Osteocyte (in vitro differentiated cells): ENCODE measurements around the gene HSD3B2. TPM values are rescaled to one million over a fixed set of nuclear protein-coding genes. Genes with fewer than 3 reads are reported as not detected.

Experiments
- DNase-seq: peaks from one replicate; pipeline ENCODE4 v3.0.0; 2021; ENCODE audit warnings: mixed read lengths; ENCODE audit not compliant: unreplicated experiment; ENCODE audit errors: extremely low spot score
- H3K27ac Mint-ChIP-seq: one replicate; pipeline ENCODE4 v1.8.0; 2021; ENCODE audit warnings: mild to moderate bottlenecking, mixed read lengths; ENCODE audit not compliant: unreplicated experiment
- H3K27me3 Mint-ChIP-seq: one replicate; pipeline ENCODE4 v1.8.0; 2021; ENCODE audit warnings: mixed read lengths; ENCODE audit not compliant: unreplicated experiment
- H3K36me3 Mint-ChIP-seq: one replicate; pipeline ENCODE4 v1.8.0; 2021; ENCODE audit warnings: mixed read lengths; ENCODE audit not compliant: unreplicated experiment
- H3K4me1 Mint-ChIP-seq: one replicate; pipeline ENCODE4 v1.8.0; 2021; ENCODE audit warnings: mixed read lengths; ENCODE audit not compliant: unreplicated experiment
- H3K4me3 Mint-ChIP-seq: one replicate; pipeline ENCODE4 v1.8.0; 2021; ENCODE audit warnings: mild to moderate bottlenecking, moderate library complexity, mixed read lengths; ENCODE audit not compliant: unreplicated experiment
- H3K9me3 Mint-ChIP-seq: one replicate; pipeline ENCODE4 v1.8.0; 2021; ENCODE audit warnings: mixed read lengths; ENCODE audit not compliant: unreplicated experiment
- total RNA-seq: library from RNA; stranded (reverse); gene quantifications from 2 replicates; pipeline ENCODE4 v1.2.1, GENCODE V29; 2021
- TF ChIP-seq, protein P1 (sequence below): fragments of 200-600 bp; sonication (generic); IDR thresholded peaks from 2 replicates; pipeline ENCODE4 v1.5.0; 2021; ENCODE audit warnings: antibody characterized with exemption, mild to moderate bottlenecking, moderate library complexity

Gene HSD3B2
- total RNA-seq, 1 donor from 2014 or later = not detected

DNA sequence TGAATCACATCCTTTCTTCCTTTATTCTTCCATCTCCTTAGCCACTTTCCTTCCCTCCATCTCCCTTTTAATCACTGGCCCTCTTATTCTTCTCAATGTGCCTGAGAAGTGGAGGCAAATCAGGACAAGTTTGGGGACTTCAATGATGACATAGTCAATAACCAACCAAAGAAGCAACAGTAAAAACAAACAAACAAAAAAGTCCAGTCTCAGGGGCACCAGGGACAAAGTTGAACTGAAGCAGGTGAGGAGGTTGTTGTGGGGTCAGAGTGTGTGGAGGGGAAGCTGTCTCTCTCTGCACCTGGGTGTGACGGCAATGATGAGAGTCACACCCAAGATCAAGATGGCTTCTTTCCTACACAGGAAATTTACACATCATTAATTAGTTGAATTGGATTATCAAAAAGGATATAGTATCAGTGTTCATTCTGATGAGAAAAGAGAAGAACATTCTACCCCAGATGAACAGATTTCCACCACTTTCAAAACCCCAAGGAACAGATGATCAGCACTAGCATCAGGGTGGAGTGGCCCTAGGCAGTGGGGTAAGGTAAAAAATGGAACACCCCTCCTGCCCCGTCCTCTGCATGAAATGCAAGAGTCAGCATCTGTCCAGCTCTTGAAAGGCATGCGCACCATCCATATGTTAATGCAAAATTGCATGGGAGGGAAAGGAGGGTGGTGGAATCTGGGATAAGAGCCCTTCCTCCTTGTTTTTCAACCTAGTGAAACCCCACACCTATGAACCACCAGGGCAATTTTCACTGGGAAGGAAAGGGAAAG is 32.6 kb downstream of the HSD3B2 start:
- TF ChIP-seq, protein P1, sequence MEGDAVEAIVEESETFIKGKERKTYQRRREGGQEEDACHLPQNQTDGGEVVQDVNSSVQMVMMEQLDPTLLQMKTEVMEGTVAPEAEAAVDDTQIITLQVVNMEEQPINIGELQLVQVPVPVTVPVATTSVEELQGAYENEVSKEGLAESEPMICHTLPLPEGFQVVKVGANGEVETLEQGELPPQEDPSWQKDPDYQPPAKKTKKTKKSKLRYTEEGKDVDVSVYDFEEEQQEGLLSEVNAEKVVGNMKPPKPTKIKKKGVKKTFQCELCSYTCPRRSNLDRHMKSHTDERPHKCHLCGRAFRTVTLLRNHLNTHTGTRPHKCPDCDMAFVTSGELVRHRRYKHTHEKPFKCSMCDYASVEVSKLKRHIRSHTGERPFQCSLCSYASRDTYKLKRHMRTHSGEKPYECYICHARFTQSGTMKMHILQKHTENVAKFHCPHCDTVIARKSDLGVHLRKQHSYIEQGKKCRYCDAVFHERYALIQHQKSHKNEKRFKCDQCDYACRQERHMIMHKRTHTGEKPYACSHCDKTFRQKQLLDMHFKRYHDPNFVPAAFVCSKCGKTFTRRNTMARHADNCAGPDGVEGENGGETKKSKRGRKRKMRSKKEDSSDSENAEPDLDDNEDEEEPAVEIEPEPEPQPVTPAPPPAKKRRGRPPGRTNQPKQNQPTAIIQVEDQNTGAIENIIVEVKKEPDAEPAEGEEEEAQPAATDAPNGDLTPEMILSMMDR = no peak
- peaks cover 8% of the 10 kb centered on the region for H3K27me3 Mint-ChIP-seq
- no peak for DNase-seq
- H3K27ac Mint-ChIP-seq = no peak overlapping the region
- H3K36me3 Mint-ChIP-seq = no peaks in the 10 kb centered on the region
- H3K9me3 Mint-ChIP-seq = no peaks in the 10 kb centered on the region
- no peaks in the 10 kb centered on the region for H3K4me1 Mint-ChIP-seq
- H3K4me3 Mint-ChIP-seq = no peak overlapping the region

DNA sequence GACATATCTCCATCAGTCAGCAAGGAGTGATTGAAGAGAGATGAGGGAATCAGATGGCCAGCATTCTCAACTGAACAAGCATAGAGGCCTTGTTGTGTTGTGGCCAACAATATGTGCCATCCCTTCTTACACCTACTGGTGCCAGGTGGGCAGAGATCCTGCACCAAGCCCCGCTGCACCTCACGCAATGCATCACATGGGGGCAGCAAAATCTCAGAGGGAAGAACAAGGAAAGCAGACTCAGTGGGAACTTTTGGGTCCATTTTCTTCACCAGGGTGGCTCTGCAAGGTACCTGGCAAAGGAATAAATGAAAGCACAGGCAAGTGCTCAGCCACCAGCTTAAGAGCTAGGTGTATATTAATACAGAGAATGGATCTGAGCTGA is 33.2 kb downstream of the HSD3B2 start:
- peaks cover 5% of the 10 kb centered on the region for H3K27me3 Mint-ChIP-seq
- no peaks in the 10 kb centered on the region for H3K36me3 Mint-ChIP-seq
- no peak for DNase-seq
- H3K4me1 Mint-ChIP-seq = peaks cover 3% of the 10 kb centered on the region
- TF ChIP-seq, protein P1 = no peak
- H3K27ac Mint-ChIP-seq = no peak overlapping the region
- no peaks in the 10 kb centered on the region for H3K9me3 Mint-ChIP-seq
- H3K4me3 Mint-ChIP-seq = no peak overlapping the region

DNA sequence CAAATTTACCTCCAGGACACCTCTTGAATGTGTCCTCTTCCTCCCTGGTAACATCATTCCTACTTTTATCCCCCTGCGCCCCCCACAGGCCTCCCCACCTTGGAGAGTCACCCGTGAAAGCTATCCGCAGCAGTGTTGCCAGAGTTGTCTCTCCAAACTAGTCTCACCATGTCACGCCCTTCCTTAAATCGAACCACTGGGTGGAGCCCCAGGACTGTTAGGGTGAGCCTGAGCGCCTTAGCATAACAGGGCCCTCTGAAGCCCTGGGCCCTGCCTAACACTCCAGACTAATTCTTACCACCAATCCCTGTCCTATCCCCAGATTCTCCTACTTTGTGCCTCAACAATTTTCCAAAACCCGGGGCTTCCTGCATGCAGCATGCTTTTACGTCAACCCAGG is 35.0 kb downstream of the HSD3B2 start:
- Mint-ChIP-seq H3K27ac (no peak overlapping the region), H3K4me3 (no peak overlapping the region), H3K27me3 (peaks cover 5% of the 10 kb centered on the region), H3K9me3 (no peaks in the 10 kb centered on the region), H3K36me3 (no peaks in the 10 kb centered on the region), H3K4me1 (peaks cover 4% of the 10 kb centered on the region)
- DNase-seq = no peak
- TF ChIP-seq, protein P1 = no peak

DNA sequence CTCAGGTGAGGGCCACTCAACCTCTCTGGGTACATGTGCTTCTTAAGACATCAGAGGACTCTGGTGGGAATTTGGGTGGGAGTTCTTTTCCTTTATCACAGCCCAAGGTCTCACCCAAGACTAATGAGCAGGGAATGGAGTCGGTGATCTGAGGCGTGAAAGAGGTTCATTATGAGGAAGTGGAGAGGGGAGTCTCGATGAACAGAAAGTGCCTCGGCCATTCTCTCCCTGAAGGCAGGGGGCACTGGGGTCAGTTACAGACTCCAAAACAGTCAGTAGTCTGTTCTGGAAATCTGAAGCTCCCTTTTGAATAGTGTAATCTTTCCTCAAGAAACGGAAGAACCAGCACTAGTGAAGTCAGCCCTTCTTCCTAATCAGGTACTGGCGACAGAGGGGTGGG is 36.2 kb downstream of the HSD3B2 start:
- TF ChIP-seq, protein P1 = no peak
- H3K27ac Mint-ChIP-seq = no peak overlapping the region
- no peak for DNase-seq
- no peaks in the 10 kb centered on the region for H3K36me3 Mint-ChIP-seq
- no peaks in the 10 kb centered on the region for H3K9me3 Mint-ChIP-seq
- H3K4me3 Mint-ChIP-seq = no peak overlapping the region
- H3K27me3 Mint-ChIP-seq = peaks cover 5% of the 10 kb centered on the region
- H3K4me1 Mint-ChIP-seq = peaks cover 4% of the 10 kb centered on the region

DNA sequence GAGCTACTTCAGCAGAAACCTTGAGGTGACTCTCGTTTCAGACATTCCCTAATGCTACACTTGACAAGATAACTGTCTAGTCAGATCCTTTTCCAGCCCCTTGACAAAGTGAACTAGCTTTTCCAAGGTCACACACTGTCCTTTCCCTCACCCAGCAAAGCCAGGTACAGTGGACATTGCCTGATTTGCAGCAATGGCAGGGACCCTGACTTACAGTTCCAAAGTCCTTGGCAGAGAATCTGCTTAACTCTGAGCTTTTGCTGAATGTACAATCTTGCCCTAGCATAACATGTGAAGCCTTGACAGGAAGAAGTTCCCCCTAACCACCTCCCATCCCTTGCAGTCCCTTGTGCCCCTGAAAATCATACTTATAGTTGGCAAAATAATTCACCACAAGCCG is 37.1 kb downstream of the HSD3B2 start:
- Mint-ChIP-seq H3K27me3 (peaks cover 5% of the 10 kb centered on the region), H3K9me3 (no peaks in the 10 kb centered on the region), H3K4me1 (peaks cover 4% of the 10 kb centered on the region), H3K27ac (no peak overlapping the region), H3K36me3 (no peaks in the 10 kb centered on the region), H3K4me3 (no peak overlapping the region)
- no peak for DNase-seq
- TF ChIP-seq, protein P1 = no peak
